ENCODE measurements around the gene PHLPP1.

The PHLPP1 gene

DNA sequence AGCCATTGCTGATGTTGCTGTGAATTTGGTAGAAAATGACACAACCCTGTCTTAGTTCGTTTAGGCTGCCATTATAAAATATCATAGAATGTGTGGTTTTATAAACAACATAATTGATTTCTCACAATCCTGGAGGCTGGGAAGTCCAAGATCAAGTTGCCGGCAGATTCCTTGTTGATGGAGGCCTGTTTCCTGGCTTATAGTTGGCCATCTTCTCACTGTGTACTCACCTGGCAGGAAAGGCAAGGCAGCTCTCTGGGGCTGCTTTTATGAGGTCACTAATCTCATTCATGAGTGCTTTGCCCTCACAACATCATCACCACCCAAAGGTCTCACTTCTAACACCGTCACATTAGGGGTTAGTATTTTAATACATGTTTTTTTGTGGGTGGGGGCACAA lies 58.4 kb downstream of the PHLPP1 start:
- Histone ChIP-seq H3K4me3 (ENCODE audit: extremely low read depth, insufficient read depth, low read length, poor library complexity, severe bottlenecking) (no peak overlapping the region), H3K27ac (ENCODE audit: low read depth, low read length, severe bottlenecking) (no peak overlapping the region), H3K9me3 (ENCODE audit: control insufficient read depth, low read length) (no peaks in the 10 kb centered on the region), H3K36me3 (ENCODE audit: control insufficient read depth, insufficient read depth, low read length) (peaks cover 3% of the 10 kb centered on the region), H3K4me1 (ENCODE audit: control insufficient read depth, insufficient read depth, low read length, poor library complexity, severe bottlenecking) (peaks cover 5% of the 10 kb centered on the region)
- 100% methylated on average over 1 of the region's 3 CpGs; no CpG with 5 or more reads in 1 of the 2 experiments for WGBS, 2 experiments (ENCODE audit: insufficient coverage in 2 of 2)

DNA sequence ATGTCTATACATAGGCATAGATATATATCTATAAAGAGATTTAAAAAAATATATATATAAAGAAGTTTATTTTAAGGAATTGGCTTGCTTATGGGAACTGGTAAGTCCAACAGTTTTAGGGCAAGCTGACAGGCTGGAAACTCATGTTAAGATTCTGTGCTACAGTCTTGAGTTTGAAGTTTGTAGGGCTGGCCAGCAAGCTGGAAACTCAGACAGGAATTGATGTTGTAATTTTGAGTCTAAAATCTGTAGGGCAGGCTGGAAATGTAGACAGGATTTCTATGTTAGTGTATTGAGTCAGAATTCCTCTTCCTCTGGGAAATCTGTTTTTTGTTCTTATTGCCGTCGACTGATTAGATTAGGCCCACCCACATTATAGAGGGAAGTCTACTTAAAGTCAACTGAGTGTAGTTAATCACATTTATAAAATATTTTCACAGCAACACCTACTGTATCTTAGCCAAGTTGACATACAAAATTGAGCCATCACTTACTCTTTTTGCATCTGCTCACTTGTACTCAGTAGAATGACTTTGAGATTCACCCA lies 60.8 kb downstream of the PHLPP1 start:
- peaks cover 17% of the 10 kb centered on the region for H3K4me1 ChIP-seq (ENCODE audit: control insufficient read depth, insufficient read depth, low read length, poor library complexity, severe bottlenecking)
- H3K9me3 ChIP-seq (ENCODE audit: control insufficient read depth, low read length) = no peaks in the 10 kb centered on the region
- no CpG with 5 or more reads among the region's 2 CpGs for WGBS, 2 experiments (ENCODE audit: insufficient coverage in 2 of 2)
- H3K36me3 ChIP-seq (ENCODE audit: control insufficient read depth, insufficient read depth, low read length) = no peaks in the 10 kb centered on the region
- H3K4me3 ChIP-seq (ENCODE audit: extremely low read depth, insufficient read depth, low read length, poor library complexity, severe bottlenecking) = no peak overlapping the region
- H3K27ac ChIP-seq (ENCODE audit: low read depth, low read length, severe bottlenecking) = no peak overlapping the region

DNA sequence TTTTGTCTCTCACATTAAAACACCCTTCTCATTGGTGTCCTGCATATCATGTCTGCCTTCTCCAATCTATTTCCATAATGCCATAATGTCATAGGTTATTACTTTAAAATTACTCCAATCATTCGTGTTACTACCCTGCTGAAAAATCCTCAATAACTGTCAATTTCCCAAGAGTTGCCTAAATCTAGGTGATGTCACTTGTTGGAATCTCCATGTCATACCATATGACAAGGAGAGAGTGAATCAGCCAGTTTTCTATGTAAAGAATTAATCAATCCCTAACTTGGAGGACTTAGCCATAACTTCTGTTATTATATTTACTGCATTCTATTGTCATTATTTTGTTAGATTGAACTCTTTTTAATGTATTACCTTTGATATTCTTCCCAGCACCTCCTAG lies 62.5 kb downstream of the PHLPP1 start:
- WGBS, 2 experiments (ENCODE audit: insufficient coverage in 2 of 2) = 100% methylated on average over 1 of the region's 1 CpG; no CpG with 5 or more reads in 1 of the 2 experiments
- Histone ChIP-seq H3K9me3 (ENCODE audit: control insufficient read depth, low read length) (no peaks in the 10 kb centered on the region), H3K36me3 (ENCODE audit: control insufficient read depth, insufficient read depth, low read length) (no peaks in the 10 kb centered on the region), H3K27ac (ENCODE audit: low read depth, low read length, severe bottlenecking) (peak overlapping the region; percentile 36), H3K4me3 (ENCODE audit: extremely low read depth, insufficient read depth, low read length, poor library complexity, severe bottlenecking) (no peak overlapping the region), H3K4me1 (ENCODE audit: control insufficient read depth, insufficient read depth, low read length, poor library complexity, severe bottlenecking) (peaks cover 25% of the 10 kb centered on the region)

DNA sequence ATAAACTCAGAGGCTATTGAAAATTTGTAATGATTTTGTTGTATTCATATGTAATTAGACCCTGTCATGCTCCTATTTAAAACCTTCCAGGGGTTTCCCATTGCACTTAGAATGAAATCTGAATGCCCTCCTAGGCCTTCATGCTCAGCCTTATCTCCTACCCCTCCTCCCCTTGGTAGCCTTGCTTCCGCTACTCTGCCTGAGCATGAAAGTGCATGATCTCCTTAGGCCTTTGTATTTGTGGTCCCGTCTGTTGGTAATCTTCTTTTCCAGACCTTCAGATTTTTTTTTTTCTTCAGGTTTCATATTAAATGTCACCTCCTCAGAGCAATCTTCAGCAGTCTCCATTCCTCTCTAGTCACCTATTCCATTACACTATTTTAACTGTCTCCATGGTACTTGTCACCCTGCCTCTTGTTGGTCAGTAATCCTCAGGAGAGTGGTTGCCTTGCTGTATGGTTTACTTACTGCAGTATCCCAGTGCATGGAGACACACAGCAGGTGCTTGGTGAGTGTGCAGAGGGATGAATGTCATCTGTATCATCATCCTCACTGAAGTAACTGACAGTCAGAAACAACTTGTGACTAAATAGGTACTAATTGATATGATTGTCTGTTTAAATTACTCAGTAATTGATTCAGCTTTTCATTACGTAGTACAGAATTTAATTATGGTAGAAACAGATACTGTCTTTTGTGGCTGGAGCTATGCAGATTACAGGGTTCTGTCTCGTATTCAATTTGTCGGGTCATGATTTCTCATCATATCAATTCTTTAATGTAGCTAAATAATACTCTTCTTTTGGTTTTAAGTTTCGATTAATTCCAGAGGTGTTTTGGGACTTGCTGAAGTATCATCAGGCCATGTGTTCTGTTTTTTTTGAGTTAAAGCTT lies 63.9 kb downstream of the PHLPP1 start:
- Histone ChIP-seq H3K4me1 (ENCODE audit: control insufficient read depth, insufficient read depth, low read length, poor library complexity, severe bottlenecking) (peaks cover 32% of the 10 kb centered on the region), H3K27ac (ENCODE audit: low read depth, low read length, severe bottlenecking) (peak overlapping the region; percentile 51), H3K9me3 (ENCODE audit: control insufficient read depth, low read length) (no peaks in the 10 kb centered on the region), H3K4me3 (ENCODE audit: extremely low read depth, insufficient read depth, low read length, poor library complexity, severe bottlenecking) (no peak overlapping the region), H3K36me3 (ENCODE audit: control insufficient read depth, insufficient read depth, low read length) (no peaks in the 10 kb centered on the region)
- WGBS, 2 experiments (ENCODE audit: insufficient coverage in 2 of 2) = 14 to 29% methylated on average over 1 to 2 of the region's 6 CpGs

DNA sequence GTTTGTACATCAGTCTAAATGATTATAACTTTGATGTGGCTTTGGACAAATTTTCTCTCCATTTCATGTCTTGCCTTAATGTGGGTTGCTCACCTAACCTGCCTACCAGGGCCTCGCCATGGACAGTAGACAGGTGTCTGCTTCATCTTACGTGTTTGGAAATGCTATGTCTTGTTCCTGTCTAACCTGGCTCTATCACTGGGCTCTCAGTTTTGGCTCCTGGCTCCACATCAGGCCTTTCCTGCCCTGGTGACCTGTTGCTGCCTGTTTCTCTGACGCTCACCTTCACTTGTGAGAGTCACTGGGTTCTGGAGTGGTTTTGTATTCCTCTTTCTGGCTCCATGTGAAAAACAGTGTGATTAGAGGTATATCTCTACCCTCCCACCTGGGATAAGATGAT lies 65.9 kb downstream of the PHLPP1 start:
- WGBS, 2 experiments (ENCODE audit: insufficient coverage in 2 of 2) = 96 to 100% methylated on average over 2 of the region's 3 CpGs
- H3K9me3 ChIP-seq (ENCODE audit: control insufficient read depth, low read length) = no peaks in the 10 kb centered on the region
- no peak overlapping the region for H3K4me3 ChIP-seq (ENCODE audit: extremely low read depth, insufficient read depth, low read length, poor library complexity, severe bottlenecking)
- no peak overlapping the region for H3K27ac ChIP-seq (ENCODE audit: low read depth, low read length, severe bottlenecking)
- H3K36me3 ChIP-seq (ENCODE audit: control insufficient read depth, insufficient read depth, low read length) = no peaks in the 10 kb centered on the region
- H3K4me1 ChIP-seq (ENCODE audit: control insufficient read depth, insufficient read depth, low read length, poor library complexity, severe bottlenecking) = peaks cover 53% of the 10 kb centered on the region

DNA sequence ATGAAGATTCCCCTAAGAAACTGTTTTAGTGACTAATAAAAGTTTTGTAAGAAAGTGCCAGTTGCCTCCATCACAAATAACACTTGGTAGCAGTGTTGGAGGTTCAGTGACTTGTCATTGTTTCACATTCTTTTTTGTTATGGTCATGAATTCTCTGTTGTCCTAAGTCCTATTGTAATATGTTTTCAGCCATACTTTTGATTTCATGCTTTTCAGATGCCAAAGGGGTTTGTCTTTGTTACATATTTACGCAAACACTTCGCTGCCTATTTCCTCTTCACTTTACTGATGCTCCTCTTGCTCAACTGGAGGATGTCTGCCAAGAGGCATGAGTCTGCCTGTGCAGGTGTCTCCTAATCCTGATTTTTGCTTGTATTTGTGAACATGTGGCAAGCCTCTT lies 66.6 kb downstream of the PHLPP1 start:
- Histone ChIP-seq H3K27ac (ENCODE audit: low read depth, low read length, severe bottlenecking) (no peak overlapping the region), H3K9me3 (ENCODE audit: control insufficient read depth, low read length) (no peaks in the 10 kb centered on the region), H3K36me3 (ENCODE audit: control insufficient read depth, insufficient read depth, low read length) (no peaks in the 10 kb centered on the region), H3K4me1 (ENCODE audit: control insufficient read depth, insufficient read depth, low read length, poor library complexity, severe bottlenecking) (peaks cover 59% of the 10 kb centered on the region), H3K4me3 (ENCODE audit: extremely low read depth, insufficient read depth, low read length, poor library complexity, severe bottlenecking) (no peak overlapping the region)
- 100% methylated on average over 2 of the region's 2 CpGs; no CpG with 5 or more reads in 1 of the 2 experiments for WGBS, 2 experiments (ENCODE audit: insufficient coverage in 2 of 2)

DNA sequence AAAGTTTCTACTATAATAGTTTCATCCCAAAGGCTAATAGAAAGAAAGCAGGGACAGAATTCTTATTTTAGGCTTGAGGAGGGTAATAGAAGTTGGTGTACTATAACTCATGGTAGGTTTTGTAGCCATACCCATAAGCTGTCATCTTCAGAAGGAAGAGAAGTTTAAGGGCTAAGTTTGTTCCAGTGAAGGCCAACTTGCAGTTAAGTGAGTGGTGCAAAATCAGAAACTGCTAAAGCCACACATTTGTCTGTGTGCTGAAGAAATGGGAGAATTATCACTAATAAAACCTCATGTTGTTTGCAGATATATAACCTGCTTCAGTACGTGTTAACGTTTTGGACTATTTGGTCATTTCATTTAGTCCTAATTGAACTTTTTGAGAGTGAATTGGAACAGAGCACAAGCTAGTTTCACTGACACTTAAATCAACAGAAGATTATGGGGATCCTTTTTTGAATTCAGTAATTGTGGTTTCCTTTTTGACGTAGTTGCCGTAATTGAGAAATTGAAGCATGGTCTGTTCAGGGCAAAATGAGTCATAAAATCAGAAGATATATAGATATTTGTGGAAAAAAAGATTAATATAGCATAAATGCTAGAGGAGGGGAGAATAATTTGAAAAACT lies 69.1 kb downstream of the PHLPP1 start:
- Histone ChIP-seq H3K4me1 (ENCODE audit: control insufficient read depth, insufficient read depth, low read length, poor library complexity, severe bottlenecking) (peaks cover 70% of the 10 kb centered on the region), H3K9me3 (ENCODE audit: control insufficient read depth, low read length) (no peaks in the 10 kb centered on the region), H3K36me3 (ENCODE audit: control insufficient read depth, insufficient read depth, low read length) (no peaks in the 10 kb centered on the region), H3K27ac (ENCODE audit: low read depth, low read length, severe bottlenecking) (peak overlapping the region; percentile 85), H3K4me3 (ENCODE audit: extremely low read depth, insufficient read depth, low read length, poor library complexity, severe bottlenecking) (no peak overlapping the region)
- 86 to 92% methylated on average over 2 of the region's 4 CpGs for WGBS, 2 experiments (ENCODE audit: insufficient coverage in 2 of 2)

DNA sequence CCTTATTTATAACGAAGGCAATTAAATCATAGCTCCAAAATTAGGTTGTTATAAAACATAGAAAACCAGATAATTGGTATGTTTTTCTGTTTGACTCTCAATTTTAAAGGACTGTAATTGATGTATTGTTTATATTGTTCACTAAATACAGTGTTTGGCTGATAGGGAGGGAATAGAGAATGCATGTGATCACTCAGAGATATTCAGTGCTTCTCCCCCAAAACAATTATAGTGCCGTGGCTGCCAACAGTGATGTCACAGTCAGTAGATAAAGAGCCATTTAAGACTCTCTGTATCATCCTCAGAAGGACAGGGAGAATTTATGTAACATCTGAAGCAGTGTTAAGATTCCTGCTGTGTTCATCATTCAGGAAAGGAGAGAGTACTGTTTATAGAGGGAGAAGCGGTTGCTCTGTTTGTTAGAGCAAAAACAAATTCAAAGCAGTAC lies 69.6 kb downstream of the PHLPP1 start:
- Histone ChIP-seq H3K36me3 (ENCODE audit: control insufficient read depth, insufficient read depth, low read length) (no peaks in the 10 kb centered on the region), H3K27ac (ENCODE audit: low read depth, low read length, severe bottlenecking) (peak overlapping the region; percentile 85), H3K4me3 (ENCODE audit: extremely low read depth, insufficient read depth, low read length, poor library complexity, severe bottlenecking) (no peak overlapping the region), H3K4me1 (ENCODE audit: control insufficient read depth, insufficient read depth, low read length, poor library complexity, severe bottlenecking) (peaks cover 70% of the 10 kb centered on the region), H3K9me3 (ENCODE audit: control insufficient read depth, low read length) (no peaks in the 10 kb centered on the region)
- WGBS, 2 experiments (ENCODE audit: insufficient coverage in 2 of 2) = 30 to 45% methylated on average over 1 of the region's 3 CpGs

DNA sequence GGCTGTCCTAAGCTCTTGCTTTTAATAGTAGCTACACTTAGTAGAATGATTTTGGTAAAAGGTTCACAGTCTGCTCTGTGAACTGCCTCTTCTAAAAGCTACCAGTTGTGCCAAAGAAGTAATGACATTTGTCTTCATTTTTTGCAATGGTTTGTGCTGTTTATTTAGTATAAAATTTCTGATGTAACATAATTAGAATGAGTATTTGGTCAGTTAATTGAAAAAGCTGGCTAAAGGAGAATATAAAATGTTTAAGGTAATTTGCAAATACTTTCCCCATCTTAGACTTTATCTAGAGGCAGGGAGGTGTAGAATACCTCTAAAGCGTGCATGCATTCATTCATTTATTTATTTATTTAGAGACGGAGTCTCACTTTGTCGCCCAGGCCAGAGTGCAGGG lies 71.3 kb downstream of the PHLPP1 start:
- peaks cover 80% of the 10 kb centered on the region for H3K4me1 ChIP-seq (ENCODE audit: control insufficient read depth, insufficient read depth, low read length, poor library complexity, severe bottlenecking)
- H3K4me3 ChIP-seq (ENCODE audit: extremely low read depth, insufficient read depth, low read length, poor library complexity, severe bottlenecking) = no peak overlapping the region
- H3K36me3 ChIP-seq (ENCODE audit: control insufficient read depth, insufficient read depth, low read length) = no peaks in the 10 kb centered on the region
- no peak overlapping the region for H3K27ac ChIP-seq (ENCODE audit: low read depth, low read length, severe bottlenecking)
- H3K9me3 ChIP-seq (ENCODE audit: control insufficient read depth, low read length) = no peaks in the 10 kb centered on the region
- WGBS, 2 experiments (ENCODE audit: insufficient coverage in 2 of 2) = 70% methylated on average over 2 of the region's 3 CpGs; no CpG with 5 or more reads in 1 of the 2 experiments

DNA sequence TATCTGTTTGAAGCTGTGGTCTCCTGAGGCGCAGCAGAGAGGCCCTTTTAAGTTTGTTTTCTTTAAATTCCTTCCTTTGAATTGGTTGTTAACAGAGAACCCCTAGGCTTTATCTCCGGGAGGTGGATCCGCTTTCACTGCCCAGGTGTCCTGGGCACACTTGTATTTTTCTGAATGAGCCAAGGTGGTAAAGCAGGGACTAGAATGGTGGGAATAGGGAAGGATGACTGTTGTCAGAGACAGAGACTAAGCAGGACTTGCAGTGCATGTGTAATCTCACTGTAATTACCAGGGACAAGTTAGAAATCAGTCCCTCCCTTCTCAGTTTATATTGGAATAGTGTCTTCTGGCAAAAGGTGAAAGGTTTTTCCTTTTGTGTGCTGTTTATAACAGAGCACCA lies 72.8 kb downstream of the PHLPP1 start:
- WGBS, 2 experiments (ENCODE audit: insufficient coverage in 2 of 2) = 25 to 44% methylated on average over 2 to 3 of the region's 3 CpGs
- no peaks in the 10 kb centered on the region for H3K9me3 ChIP-seq (ENCODE audit: control insufficient read depth, low read length)
- H3K4me3 ChIP-seq (ENCODE audit: extremely low read depth, insufficient read depth, low read length, poor library complexity, severe bottlenecking) = no peak overlapping the region
- H3K27ac ChIP-seq (ENCODE audit: low read depth, low read length, severe bottlenecking) = peak overlapping the region; percentile 55
- H3K36me3 ChIP-seq (ENCODE audit: control insufficient read depth, insufficient read depth, low read length) = no peaks in the 10 kb centered on the region
- peaks cover 78% of the 10 kb centered on the region for H3K4me1 ChIP-seq (ENCODE audit: control insufficient read depth, insufficient read depth, low read length, poor library complexity, severe bottlenecking)

All from mesodermal cell (in vitro differentiated cells).